GM21526 (cell line): ENCODE data around the gene EYA4.

Source experiments
- ATAC-seq: cut with Tn5 transposase; IDR thresholded peaks from one replicate; pipeline ENCODE4 v1.9.1; 2021; ENCODE audit warnings: moderate library complexity; ENCODE audit not compliant: unreplicated experiment, low FRiP score

Gene EYA4

DNA sequence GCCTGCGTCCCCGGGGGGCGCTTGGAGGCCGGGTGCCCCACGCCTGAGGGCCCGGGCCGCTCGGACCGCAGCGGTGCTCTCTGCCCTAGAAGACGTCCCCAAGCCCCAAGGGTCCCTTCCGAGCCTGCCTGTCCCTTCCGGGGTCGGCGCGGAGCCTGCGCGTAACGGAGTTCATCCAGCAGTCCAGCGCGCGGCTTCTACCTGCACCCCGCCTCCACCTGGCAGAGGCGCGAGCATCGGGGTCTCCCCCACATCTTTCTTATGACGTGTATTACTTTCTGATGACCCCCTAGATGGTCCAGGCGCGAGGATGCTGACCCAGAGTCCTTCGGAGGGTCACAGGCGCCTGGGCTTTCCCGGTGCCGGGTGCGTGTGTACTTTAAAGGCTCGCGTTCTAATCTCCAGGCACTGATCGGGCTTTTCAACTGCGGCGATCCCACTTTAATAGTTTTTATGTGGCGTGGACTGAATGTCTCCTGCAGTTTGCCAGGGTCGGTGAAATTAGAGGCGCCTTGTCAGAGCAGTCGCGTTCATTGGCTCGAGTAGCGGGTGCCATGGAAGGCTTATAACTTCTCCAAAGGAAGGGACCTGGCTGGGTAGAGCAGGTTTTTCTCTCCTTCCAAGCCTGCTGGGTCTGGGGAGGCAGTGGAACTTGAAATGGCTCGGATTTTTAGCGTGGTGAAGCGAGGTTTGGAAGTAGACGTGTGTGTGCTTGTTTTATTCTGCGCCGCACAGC, 912 bp downstream of the EYA4 start:
- no peak for ATAC-seq

DNA sequence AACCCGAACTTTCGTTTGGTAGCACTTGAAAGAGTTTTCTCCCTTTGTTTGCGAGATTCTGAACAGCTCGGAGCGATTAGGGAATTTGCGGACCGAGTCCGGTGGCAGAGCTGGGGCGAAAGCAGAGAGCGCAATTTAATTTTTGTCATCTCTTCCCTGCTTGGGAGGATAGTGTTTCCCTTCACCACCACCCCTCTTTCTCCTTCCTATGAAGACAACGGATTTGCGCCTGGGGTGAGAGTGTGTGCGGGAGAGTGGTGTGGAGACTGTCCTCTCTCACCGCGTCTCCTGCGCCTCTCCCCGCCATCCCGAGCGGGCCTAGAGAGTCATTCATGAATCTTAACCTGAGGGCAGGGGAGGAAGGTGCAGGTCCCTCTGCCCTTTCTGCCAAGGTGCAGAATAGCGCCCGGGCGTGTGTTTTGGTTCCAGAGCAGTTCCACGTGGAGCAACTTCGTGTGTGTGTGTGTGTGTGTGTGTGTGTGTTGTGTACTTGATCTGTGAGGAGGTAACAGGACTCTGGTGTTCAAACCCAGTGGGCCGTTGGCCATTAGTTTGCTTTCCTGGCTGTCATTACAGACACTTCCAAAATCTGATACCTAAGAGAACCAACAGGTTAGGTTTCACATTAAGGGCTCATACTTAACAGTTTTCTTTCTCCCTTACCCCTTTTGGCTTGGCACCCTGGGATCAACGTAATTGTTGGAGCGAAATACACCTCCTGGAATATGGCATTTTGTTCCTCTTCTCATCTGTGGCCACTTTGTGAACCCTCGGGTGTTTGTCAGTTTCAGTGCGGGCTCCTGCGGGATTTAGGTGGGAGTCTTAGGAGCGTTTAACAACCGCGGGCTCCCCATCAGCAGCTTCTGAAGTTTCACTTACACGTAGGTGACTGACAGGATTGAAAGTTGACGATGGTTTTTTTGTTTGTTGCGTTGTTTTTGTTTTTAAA, 1.8 kb downstream of the EYA4 start:
- ATAC-seq = no peak

DNA sequence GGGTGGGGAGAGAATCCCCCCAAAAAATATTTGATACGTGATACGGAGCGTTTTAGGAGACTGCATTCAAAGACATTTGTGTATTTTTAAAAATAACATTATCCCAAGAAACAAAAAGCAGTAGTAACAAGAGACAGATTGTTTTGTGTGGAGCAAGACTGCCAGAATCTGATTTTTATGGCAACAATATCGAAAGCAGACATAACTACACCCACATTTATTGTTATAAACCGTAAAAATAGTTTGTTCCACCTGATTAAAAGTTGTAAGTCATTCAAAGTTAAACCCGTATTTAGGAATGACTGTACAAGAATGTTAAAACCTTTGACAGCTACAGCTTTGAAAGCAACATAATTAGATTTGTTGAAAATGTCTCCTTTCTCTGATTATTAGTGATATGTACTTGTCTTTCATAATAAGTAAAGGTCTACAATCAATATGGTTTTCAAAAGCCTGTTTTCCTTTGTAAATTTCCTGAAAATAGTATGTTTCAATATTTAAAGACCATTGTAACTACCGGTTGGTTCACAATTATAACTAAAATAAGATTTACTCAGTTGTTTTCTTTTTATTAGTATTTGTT, 2.7 kb downstream of the EYA4 start:
- ATAC-seq = no peak

DNA sequence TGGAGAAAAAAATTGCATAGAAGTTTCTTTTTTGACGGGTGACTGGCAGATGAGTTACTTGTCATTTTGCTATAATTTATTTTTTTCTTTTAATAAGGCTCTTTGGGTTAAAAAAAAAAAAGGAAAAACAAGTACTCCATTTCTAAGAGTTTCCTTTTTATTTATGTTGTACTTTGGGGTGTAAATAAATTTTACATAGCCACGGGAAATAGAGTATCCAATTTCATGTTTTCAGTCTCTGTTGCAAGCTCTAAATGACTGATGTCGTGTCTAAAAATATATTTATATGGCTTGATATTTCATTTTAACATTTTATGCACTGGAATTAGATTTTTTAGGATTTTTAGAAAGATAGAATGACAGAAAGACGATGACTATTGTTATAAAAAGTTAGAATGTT, 3.4 kb downstream of the EYA4 start:
- ATAC-seq = no peak

DNA sequence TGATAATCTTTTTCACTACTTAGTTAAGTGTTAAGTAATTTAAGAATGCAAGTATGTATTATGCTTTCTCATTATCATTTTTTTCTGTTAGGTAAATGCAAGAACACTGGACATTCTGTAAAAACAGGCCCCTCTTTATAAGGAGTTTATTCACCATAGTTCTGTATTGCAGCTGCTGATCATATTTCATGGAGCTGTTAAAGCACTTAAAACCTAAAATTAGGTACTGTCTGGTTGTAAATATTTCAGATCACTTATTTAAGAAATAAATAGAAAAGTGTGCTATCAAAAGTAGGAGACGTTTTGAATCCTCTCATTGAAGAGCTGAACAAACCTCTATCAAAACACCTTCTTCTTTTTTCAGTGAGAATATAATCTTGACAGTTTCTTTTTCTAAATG, 3.9 kb downstream of the EYA4 start:
- no peak for ATAC-seq

DNA sequence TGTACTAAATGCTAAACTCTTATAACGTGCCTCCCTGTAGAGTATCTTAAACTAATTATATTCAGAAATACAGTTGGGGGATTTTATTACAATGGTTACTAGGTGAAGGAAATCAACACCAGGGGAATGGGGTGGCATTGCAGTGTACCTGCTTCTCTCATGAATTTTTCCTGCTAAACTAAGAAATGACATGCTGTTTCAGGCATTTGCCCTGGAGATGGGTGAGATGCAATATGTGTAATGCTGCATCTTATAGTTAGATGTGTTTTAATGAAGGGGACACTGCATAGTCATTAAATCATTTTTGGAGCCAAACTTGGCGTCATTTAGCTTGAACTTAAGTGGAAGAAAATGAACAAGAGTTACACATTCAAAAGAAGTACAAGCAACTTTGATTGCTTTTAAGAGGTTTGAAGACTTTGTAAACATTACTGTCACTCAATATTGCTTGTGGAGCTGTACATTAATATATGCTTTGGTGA, 4.3 kb downstream of the EYA4 start:
- no peak for ATAC-seq

DNA sequence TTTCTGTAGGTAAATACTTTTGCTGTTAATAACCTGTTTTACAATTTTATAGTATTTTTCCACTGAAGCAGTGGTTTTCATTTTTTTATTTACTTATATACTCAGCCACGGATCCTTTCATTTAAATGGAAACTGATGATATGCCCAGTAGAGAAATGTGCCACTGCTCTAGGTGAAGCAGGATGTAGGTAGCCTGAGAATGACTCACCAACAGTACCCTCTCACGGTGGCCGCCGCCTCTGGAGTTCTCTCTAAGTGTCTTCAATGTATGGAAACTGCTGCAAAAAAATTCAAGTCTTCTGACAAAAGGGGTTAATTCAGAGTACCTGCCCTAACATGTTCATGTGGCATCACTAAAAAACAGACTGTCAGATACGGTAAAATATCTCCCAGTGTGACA, 6.4 kb downstream of the EYA4 start:
- ATAC-seq = no peak

DNA sequence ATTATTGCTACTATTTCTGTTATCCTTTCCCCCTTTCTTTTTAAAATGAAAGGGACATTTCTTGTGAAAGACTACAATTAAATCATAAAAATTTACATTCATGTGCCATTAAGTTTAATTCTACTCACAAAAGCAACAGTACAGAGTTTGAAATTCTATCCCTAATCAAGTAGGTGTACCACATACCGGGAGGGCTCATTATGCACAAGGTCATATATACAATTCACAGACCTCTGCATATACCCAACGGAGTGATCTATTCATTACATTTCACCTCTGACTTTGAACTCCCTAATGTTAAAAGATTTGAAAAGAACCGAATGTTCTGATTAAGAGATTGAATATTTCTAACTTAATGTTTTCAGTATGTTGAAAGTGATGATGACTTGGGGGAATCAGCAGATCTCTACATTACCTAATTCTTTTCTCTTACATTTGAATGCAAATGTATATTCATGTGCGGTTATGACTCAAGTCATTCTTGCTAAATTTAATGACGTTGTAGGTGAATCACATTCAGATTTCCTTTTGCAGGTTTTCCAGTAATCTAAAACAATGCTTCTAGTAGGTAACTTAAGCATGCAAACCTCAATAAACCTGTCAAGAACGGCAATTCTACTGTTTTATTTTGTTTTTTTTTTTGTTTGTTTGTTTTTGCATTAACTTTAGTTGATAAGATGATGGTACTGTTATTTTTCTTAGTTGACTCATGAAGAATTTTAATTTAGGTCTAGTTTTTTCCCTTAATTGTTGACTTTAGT, 7.3 kb downstream of the EYA4 start:
- no peak for ATAC-seq

DNA sequence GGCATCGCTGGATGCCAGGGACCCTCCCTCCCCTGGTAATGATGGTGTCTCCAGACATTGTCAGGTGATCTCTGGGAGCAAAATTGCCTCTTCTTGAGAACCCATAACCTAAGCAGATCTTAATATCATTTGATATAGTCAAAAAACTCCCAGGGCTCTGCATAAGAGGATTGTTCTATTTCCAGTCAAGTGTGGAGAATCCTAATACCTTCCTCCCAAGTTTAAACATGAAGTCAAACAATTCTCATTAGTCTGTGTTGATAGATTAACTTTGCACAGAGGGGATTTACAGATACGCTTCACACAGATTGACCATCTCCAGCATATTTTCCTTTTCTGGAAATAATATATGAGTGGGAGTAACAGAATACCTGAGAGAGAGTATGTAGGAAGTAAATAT, 10.5 kb downstream of the EYA4 start:
- ATAC-seq = no peak

DNA sequence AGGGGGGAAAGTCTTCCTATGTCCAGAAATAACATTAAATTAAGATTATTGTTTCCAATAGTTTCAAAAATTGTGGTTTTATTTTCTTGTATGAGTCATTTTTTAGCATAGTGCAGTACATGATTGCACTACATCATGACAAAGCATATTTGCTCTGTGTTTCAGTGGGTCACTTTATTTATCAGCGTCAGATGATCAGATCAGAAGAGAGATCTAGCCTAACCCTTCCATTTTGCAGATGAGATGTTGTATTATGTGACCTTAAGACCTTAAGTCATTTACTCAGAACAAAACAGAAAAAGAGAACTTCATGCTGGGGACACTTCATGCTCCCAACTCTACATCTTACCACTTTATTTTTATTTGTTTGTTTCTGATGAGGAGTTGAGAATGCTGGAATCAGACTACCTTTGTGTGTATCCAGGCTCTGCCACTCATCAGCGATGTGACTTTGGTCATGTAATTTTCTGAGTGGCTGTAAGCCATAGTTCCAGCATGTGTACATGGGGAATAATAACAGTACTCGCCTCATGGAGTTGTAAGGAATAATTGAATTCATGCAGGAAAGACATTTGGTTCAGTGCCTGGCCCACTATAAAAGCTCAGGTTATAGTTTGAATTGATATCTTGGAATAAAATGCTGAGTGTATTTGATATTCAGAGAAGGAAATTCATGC, 13.5 kb downstream of the EYA4 start:
- no peak for ATAC-seq

DNA sequence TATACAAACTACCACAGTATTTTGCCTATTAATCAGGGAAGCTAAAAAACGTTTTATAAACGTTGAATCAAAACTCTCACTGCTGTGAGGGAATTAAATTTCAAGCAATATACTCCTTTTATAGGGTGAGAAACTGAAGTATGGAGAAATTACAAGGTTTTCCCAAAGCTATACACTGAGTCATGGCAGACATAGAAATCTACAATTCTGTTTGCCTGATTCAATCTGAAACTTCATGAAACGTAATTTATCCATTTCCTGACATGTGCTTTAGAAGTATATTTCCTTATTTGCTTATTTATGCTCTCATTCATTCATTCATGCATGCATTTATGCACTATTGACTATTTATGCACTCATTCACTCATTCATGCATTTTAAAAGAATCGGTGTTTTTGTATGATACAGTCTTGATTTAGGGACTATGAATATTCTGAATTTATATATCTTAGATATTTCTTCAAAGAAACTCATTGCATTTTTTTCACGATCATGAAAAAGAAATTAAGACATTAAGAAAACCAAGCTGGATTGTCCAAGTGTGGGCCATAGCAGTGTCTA, 16.5 kb downstream of the EYA4 start:
- ATAC-seq = no peak

DNA sequence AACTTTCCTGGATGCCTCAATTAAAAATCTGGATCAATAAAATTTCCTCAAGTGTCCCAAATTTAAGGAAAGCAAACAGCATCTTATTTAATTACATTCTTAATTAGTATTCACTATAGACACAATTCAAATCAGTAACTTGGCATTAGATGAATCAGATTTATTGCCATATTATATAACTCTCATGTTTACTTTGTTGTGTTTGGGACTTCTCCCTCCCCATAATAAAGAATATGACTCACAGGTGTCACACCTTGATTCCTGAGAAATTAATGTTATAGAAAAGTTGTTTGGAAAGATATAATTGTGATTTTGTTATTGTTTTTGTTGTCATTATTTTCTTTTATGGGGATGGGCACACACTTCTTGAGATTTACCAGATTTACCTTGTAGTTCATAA, 18.4 kb downstream of the EYA4 start:
- ATAC-seq = no peak

DNA sequence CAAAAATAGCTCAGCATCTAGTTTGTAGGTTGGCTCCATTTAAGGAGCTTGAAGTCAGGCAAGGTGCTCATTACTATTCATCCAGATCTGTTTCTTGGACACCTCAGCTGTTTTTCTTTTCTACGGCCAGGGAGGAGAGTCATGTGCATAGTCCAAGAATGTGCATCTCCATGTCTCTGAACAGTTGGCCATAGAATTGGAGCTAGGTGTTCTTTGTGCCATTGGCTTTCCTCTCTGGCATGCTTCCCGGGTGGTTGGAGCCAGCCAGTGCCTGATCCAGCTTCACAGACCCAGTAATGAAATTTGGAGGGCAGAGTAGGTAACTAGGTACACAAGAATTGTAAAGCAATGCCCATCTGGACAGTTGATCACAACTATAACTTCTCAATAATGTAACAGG, 21.6 kb downstream of the EYA4 start:
- no peak for ATAC-seq

DNA sequence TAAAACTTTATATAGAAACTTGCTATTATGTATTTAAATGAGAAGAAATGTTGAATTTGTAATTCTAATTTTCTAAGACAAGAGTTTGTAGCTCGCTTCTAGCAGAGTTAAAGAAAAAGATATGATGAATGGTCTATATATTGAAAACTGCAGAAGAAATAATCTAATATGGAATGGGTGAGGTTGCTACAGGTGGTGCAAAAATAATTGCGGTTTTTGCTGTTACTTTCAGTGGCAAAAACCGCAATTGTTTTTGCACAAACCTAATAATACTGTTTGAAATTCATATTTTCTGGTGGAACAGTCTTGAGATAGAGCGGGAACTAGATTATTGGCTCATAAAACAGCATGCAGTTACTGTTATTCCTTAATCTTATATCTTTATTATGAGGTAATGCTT, 23.9 kb downstream of the EYA4 start:
- no peak for ATAC-seq

DNA sequence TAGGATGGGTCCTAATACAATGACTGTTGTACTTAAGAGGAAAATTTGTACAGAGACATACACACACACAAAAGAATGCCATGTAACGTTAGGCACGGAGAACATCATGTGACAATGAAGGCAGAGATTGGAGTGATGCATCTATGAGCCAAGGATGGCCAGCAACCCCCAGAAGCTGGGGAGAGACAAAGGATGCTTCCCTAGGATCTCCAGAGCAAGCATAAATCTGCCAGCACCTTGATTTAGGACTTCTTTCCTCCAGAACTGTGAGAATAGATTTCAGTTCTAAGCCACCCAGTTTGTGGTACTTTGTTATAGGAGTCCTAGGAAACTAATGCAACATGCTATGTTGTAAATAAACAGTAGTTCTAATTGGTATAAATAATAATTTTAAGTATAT, 25.0 kb downstream of the EYA4 start:
- no peak for ATAC-seq

DNA sequence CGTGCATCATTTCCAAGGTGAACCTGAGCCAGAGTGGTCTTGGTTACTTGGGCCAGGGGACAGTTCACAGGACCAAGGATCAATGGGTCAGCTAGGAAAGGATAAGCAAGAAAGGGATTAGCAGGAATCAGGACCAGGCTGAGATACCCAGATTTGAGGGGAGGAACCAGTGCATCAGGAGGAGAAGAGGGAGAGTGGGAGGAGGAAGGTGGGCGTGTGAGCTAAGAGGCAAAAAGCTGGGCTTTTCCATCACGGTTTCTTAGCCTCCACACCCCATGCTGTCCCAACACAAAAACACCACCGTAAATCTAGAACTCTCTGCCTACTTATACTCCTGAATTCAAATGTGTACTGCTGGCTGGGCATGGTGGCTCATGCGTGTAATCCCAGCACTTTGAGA, 27.5 kb downstream of the EYA4 start:
- ATAC-seq = no peak

DNA sequence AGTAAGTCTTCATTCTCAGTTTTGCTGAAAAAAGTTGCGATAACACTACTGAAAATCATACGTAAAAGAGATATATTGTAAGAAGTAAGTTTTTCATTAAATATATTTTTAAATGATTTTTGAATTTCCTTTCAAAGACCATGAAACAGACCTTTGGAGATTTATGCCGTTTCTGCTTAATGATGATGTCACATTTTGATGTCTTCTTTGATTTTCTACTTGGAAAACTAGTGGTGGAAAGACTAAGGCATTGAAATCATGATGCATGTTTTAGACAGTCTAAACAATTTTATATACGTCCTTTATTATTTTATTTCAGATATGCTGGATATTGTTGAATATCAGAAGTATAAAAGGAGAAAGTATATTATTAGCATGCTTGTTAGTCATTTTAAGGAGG, 33.7 kb downstream of the EYA4 start:
- no peak for ATAC-seq

DNA sequence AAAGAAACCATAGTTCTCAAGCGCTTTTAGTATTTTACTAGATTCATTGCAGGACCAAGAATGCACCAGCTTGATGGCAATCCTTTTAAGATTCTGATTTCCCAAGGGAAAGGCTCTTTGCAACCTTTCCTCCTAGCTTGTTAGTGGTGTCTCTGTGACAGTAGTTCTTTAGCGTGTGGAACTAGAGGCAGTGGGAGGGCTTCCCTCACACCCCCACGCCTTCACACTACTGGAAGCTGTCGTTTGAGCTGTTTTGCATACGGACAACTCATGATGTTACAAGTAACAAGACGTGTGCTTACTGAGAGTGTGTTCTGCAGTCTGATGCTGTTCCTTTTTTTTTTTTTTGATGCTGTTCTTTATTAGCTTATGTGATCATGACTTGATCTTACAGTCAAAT, 34.1 kb downstream of the EYA4 start:
- no peak for ATAC-seq

DNA sequence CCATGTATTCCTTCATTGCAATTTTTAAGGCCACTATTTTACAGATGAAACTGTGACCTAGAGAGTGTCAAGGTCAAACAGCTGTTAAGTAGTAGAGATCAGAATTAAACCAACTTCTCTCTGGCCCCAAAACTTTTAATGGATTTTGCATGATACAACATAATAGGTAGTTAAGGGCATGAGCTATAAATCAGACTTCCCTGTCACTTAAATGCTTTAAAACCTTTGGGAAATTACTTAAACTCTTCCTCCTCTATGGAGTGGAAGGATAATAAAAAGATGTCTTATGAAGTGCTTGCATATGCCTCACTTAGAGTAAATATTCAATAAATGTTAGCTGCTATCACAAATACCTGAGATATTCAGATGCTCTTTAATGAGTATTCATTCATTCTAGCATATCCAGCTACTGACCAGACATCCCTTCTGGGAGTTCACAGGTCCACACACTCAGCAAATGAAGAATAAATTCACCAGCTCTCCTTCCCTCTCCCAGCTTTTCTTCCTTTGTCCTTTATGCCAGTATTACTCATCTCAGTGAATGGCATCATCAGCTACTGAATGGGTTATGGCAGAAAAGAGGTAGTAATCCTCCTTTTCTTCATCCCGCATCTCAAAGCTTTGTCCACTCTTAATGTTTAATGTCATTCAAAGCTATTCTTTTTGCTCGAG, 36.2 kb downstream of the EYA4 start:
- no peak for ATAC-seq
